ENCODE measurements around the gene PAK6. TPM values are rescaled to one million over a fixed set of nuclear protein-coding genes. Genes with fewer than 3 reads are reported as not detected.

The PAK6 gene
- total and polyA plus RNA-seq, 2 experiments from 2014 or later = 2.4 to 20.0 TPM

DNA sequence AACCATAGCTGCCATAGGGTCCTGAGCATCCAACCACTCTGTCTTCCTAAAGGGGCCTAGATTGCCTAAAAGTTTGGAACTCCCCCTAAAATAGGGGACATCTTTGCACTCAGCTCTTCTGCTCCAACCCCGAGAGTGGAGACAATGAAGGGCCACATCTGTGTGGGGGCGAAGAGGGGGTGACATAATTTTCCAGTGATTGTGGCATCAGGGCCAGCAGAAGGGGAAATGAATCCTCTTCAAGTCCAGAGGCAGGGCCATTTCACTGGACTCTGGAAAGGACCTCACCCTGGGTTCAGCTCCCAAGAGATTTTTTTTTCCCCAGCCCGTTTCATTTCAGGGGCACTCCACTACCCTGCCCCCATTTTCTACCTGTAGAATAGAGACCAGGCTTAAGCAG, 48.6 kb downstream of the PAK6 start (continued):
- TF ChIP-seq, protein P1, sequence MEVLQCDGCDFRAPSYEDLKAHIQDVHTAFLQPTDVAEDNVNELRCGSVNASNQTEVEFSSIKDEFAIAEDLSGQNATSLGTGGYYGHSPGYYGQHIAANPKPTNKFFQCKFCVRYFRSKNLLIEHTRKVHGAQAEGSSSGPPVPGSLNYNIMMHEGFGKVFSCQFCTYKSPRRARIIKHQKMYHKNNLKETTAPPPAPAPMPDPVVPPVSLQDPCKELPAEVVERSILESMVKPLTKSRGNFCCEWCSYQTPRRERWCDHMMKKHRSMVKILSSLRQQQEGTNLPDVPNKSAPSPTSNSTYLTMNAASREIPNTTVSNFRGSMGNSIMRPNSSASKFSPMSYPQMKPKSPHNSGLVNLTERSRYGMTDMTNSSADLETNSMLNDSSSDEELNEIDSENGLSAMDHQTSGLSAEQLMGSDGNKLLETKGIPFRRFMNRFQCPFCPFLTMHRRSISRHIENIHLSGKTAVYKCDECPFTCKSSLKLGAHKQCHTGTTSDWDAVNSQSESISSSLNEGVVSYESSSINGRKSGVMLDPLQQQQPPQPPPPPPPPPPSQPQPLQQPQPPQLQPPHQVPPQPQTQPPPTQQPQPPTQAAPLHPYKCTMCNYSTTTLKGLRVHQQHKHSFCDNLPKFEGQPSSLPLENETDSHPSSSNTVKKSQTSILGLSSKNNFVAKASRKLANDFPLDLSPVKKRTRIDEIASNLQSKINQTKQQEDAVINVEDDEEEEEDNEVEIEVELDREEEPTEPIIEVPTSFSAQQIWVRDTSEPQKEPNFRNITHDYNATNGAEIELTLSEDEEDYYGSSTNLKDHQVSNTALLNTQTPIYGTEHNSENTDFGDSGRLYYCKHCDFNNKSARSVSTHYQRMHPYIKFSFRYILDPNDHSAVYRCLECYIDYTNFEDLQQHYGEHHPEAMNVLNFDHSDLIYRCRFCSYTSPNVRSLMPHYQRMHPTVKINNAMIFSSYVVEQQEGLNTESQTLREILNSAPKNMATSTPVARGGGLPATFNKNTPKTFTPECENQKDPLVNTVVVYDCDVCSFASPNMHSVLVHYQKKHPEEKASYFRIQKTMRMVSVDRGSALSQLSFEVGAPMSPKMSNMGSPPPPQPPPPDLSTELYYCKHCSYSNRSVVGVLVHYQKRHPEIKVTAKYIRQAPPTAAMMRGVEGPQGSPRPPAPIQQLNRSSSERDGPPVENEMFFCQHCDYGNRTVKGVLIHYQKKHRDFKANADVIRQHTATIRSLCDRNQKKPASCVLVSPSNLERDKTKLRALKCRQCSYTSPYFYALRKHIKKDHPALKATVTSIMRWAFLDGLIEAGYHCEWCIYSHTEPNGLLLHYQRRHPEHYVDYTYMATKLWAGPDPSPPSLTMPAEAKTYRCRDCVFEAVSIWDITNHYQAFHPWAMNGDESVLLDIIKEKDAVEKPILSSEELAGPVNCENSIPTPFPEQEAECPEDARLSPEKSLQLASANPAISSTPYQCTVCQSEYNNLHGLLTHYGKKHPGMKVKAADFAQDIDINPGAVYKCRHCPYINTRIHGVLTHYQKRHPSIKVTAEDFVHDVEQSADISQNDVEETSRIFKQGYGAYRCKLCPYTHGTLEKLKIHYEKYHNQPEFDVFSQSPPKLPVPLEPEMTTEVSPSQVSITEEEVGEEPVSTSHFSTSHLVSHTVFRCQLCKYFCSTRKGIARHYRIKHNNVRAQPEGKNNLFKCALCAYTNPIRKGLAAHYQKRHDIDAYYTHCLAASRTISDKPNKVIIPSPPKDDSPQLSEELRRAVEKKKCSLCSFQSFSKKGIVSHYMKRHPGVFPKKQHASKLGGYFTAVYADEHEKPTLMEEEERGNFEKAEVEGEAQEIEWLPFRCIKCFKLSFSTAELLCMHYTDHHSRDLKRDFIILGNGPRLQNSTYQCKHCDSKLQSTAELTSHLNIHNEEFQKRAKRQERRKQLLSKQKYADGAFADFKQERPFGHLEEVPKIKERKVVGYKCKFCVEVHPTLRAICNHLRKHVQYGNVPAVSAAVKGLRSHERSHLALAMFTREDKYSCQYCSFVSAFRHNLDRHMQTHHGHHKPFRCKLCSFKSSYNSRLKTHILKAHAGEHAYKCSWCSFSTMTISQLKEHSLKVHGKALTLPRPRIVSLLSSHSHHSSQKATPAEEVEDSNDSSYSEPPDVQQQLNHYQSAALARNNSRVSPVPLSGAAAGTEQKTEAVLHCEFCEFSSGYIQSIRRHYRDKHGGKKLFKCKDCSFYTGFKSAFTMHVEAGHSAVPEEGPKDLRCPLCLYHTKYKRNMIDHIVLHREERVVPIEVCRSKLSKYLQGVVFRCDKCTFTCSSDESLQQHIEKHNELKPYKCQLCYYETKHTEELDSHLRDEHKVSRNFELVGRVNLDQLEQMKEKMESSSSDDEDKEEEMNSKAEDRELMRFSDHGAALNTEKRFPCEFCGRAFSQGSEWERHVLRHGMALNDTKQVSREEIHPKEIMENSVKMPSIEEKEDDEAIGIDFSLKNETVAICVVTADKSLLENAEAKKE (CRISPR knock-in tag; IDR thresholded peaks at IDR 0.05) = no peak
- TF ChIP-seq STAT1 (IDR thresholded peaks at IDR 0.05; ENCODE audit: unreplicated experiment) = no peak
- no peak for TF ChIP-seq EZH2 (IDR thresholded peaks at IDR 0.05; ENCODE audit: low read depth, unreplicated experiment)
- TF ChIP-seq CTCF (conservative IDR thresholded peaks at IDR 0.05; ENCODE audit: low read depth in 2 of 2) = no peak
- no peak for TF ChIP-seq CREB1 (CRISPR knock-in tag; IDR thresholded peaks at IDR 0.05; ENCODE audit: low read depth)
- no peak for TF ChIP-seq EZH2phosphoT487 (IDR thresholded peaks at IDR 0.05; ENCODE audit: unreplicated experiment)
- no peak for TF ChIP-seq POLR2AphosphoS5 (IDR thresholded peaks at IDR 0.05; ENCODE audit: low read depth)
- no peak for TF ChIP-seq NANOG (IDR thresholded peaks at IDR 0.05; ENCODE audit: borderline replicate concordance)
- TF ChIP-seq, protein P2, sequence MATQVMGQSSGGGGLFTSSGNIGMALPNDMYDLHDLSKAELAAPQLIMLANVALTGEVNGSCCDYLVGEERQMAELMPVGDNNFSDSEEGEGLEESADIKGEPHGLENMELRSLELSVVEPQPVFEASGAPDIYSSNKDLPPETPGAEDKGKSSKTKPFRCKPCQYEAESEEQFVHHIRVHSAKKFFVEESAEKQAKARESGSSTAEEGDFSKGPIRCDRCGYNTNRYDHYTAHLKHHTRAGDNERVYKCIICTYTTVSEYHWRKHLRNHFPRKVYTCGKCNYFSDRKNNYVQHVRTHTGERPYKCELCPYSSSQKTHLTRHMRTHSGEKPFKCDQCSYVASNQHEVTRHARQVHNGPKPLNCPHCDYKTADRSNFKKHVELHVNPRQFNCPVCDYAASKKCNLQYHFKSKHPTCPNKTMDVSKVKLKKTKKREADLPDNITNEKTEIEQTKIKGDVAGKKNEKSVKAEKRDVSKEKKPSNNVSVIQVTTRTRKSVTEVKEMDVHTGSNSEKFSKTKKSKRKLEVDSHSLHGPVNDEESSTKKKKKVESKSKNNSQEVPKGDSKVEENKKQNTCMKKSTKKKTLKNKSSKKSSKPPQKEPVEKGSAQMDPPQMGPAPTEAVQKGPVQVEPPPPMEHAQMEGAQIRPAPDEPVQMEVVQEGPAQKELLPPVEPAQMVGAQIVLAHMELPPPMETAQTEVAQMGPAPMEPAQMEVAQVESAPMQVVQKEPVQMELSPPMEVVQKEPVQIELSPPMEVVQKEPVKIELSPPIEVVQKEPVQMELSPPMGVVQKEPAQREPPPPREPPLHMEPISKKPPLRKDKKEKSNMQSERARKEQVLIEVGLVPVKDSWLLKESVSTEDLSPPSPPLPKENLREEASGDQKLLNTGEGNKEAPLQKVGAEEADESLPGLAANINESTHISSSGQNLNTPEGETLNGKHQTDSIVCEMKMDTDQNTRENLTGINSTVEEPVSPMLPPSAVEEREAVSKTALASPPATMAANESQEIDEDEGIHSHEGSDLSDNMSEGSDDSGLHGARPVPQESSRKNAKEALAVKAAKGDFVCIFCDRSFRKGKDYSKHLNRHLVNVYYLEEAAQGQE (IDR thresholded peaks at IDR 0.05; ENCODE audit: unreplicated experiment) = no peak
- no peak for TF ChIP-seq ZNF331 (CRISPR knock-in tag; IDR thresholded peaks at IDR 0.05; ENCODE audit: low read depth)

Data from GM23338 (cell line).